ENCODE data around the gene TSEN54.

The TSEN54 gene

DNA sequence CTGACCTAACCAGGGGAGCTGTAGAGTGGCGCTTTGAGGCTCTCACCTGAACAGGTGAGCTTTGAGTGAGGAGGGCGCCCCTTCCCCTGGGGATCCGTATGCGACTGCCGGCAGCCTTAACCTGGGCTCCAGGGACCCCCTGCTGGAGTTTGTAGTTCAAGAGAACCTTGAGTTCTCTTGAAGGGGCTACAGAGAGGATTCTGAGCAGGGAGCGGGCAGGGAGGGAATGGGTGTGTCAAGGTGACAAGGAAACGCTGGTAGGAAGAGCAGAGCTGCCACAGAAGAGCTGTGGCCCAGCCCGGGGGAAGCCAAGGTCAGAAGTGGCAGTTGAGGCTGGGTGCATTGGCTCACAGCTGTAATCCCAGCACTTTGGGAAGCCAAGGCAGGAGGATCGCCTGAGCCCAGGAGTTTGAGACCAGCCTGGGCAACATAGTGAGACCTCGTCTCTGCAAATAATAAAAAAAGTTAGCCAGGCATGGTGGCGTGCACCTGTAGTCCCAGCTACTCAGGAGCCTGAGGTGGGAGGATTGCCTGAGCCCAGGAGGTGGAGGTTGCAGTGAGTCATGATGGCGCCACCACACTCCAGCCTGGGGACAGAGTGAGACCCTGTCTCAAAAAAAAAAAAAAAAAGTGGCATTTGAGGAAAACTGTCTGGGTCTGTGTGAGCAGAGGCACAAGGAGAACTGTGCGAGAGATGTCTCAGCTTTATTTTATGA is 10.4 kb downstream of the TSEN54 start:
- TF ChIP-seq CTCF (IDR thresholded peaks at IDR 0.05; ENCODE audit: low read depth, low read length), result no peak
- H3K4me3 ChIP-seq (ENCODE audit: low read depth, low read length), result no peak overlapping the region
- H3K36me3 ChIP-seq, result no peaks in the 10 kb centered on the region
- no peaks in the 10 kb centered on the region for H3K9me3 ChIP-seq
- DNase-seq, result no peak
- H3K4me1 ChIP-seq, result no peaks in the 10 kb centered on the region
- peaks cover 13% of the 10 kb centered on the region for H3K27me3 ChIP-seq

DNA sequence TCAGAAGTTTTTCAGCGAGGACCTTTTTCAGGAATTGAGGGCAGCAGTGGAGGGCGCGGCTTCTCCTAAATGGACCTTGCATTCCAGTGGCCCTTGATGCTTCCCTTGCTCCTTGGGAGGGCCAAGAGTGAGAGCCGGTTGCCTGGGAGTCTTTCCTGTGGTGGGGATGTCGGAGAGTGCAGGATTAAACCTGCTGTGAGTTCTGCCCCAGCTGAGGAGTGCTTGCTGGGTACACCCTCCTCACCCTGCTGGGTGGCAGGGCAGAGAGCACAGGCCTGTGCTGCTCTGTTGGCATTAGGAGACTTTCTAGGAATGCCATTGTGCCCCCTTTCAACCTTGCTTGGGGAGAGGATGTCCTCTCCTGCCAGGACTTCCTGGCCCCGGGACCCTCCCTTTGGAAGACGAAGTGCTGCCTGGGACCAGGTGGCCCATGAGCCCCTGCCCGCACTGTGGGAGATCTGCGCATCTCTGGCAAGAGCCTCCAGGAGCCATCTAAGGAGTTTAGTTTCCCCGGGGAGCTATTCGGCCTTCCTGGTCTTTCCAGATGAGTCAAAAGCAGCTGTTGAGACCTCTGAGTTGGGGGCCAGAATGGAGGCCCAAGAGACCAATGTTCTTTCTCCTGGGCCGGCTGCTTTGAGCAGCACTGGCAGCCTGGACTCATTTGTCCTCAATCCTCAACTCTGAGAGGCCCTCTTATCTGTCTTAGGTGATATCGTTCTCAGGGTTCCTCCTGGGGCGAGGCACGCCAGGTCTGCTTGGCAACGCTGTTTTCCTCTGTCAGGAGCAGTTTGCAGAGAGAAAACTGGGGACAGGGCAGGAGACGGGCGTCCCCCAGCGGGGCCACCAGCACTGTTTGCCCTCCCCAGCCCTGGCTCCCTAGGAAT is 14.8 kb downstream of the TSEN54 start:
- DNase-seq, result no peak
- no peak for TF ChIP-seq CTCF (IDR thresholded peaks at IDR 0.05; ENCODE audit: low read depth, low read length)
- H3K4me3 ChIP-seq (ENCODE audit: low read depth, low read length), result no peak overlapping the region
- H3K36me3 ChIP-seq, result no peaks in the 10 kb centered on the region
- H3K27me3 ChIP-seq, result peaks cover 8% of the 10 kb centered on the region
- H3K4me1 ChIP-seq, result no peaks in the 10 kb centered on the region
- H3K9me3 ChIP-seq, result no peaks in the 10 kb centered on the region

DNA sequence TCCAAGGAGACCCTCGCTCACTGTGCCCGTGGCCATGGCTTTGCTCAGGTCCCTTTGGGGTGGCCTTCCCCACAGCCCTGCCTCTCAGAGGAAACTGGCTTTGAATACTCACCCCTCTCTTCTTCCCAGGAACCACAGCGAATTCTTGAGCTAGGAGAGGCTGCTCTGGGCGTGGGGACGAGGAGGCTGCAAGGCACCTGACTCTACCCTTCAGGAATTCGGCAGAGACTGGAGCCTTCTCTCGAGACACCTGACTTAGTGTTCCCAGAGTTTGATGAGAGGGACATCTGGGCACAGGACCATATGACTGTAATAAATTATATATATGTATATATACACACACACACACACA is 15.4 kb downstream of the TSEN54 start:
- no peak for DNase-seq
- Histone ChIP-seq H3K27me3 (peaks cover 2% of the 10 kb centered on the region), H3K4me1 (no peaks in the 10 kb centered on the region), H3K36me3 (no peaks in the 10 kb centered on the region), H3K4me3 (ENCODE audit: low read depth, low read length) (no peak overlapping the region), H3K9me3 (no peaks in the 10 kb centered on the region)
- no peak for TF ChIP-seq CTCF (IDR thresholded peaks at IDR 0.05; ENCODE audit: low read depth, low read length)

GRCh38 chr17:75535119-75535537 is 18.8 kb downstream of the TSEN54 start:
- Histone ChIP-seq H3K27me3 (no peaks in the 10 kb centered on the region), H3K36me3 (no peaks in the 10 kb centered on the region), H3K4me3 (ENCODE audit: low read depth, low read length) (no peak overlapping the region), H3K9me3 (no peaks in the 10 kb centered on the region), H3K4me1 (peaks cover 4% of the 10 kb centered on the region)
- DNase-seq, result no peak
- no peak for TF ChIP-seq CTCF (IDR thresholded peaks at IDR 0.05; ENCODE audit: low read depth, low read length)

DNA sequence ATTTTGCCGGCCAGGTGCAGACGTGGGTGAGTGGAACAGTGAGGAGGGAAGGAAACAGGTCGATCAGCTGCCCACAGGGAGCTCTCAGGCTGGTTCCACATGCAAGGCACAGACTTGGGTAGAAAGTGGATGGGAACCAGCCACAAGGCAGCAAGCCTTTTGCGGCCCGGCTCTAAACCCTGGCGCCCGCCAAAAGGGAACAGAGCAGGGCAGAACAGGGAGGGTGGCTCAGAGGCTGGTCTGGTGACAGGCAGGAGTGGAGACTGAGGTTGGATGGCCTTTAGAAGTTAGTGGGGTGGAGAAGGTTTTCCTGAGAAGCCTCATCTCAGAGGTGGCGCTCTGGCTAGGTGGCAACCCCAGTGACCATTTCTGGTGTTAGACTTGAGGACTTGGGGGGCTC is 19.5 kb downstream of the TSEN54 start:
- H3K4me3 ChIP-seq (ENCODE audit: low read depth, low read length), result no peak overlapping the region
- H3K4me1 ChIP-seq, result peaks cover 10% of the 10 kb centered on the region
- no peak for DNase-seq
- no peaks in the 10 kb centered on the region for H3K9me3 ChIP-seq
- no peaks in the 10 kb centered on the region for H3K36me3 ChIP-seq
- no peak for TF ChIP-seq CTCF (IDR thresholded peaks at IDR 0.05; ENCODE audit: low read depth, low read length)
- no peaks in the 10 kb centered on the region for H3K27me3 ChIP-seq

- no peaks in the 10 kb centered on the region for H3K9me3 ChIP-seq
- no peak for TF ChIP-seq CTCF (IDR thresholded peaks at IDR 0.05; ENCODE audit: low read depth, low read length)
- H3K36me3 ChIP-seq, result no peaks in the 10 kb centered on the region
- no peak overlapping the region for H3K4me3 ChIP-seq (ENCODE audit: low read depth, low read length)
- no peaks in the 10 kb centered on the region for H3K27me3 ChIP-seq
- peaks cover 14% of the 10 kb centered on the region for H3K4me1 ChIP-seq
- no peak for DNase-seq
These were observed 20.0 kb downstream of the TSEN54 start for GRCh38 chr17:75536366-75536765.

Measured in BE2C (cell line).